NCI-H345 treated with DMSO at 0.1 percent for 48 hours (cell line): ENCODE data around the gene KAZN.
"Not testable (repeated sequence)": the region's sequence is repeated elsewhere in the genome, so short reads cannot be mapped to it uniquely, and the experiment has no call there.

Experiments used
- DNase-seq: peaks from one replicate; lab custom pipeline; 2025; ENCODE audit not compliant: unreplicated experiment; lab: John Stamatoyannopoulos, UW

The KAZN gene

GRCh38 chr1:14963791-14964710 is 365.6 kb downstream of the KAZN start:
- not testable (repeated sequence) for DNase-seq

GRCh38 chr1:14964711-14965055 is 366.2 kb downstream of the KAZN start:
- no peak for DNase-seq

GRCh38 chr1:14968251-14968851 is 369.9 kb downstream of the KAZN start:
- DNase-seq, result no peak

DNA sequence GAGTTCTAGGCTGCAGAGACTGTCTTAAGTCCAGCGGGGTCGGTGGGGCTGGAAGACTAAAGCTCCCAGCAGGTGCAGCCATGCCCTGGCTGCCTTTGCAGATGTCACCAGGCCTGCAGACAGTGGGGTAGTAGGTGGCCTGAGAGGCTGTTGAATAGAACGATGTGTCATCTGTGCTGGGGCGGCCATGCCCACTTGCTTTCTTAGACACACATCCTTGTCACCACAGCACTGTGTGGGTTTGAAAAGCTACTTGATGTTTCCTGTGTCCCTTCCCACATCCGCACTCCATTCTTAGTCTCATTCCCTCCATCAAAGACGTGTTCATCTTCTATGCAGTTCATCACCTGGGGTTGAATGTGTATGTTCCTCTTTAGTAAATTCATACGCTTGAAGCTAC is 370.5 kb downstream of the KAZN start:
- DNase-seq, result no peak

GRCh38 chr1:14970115-14970798 is 371.8 kb downstream of the KAZN start:
- DNase-seq, result no peak

GRCh38 chr1:14970799-14971141 is 372.3 kb downstream of the KAZN start:
- DNase-seq, result no peak

DNA sequence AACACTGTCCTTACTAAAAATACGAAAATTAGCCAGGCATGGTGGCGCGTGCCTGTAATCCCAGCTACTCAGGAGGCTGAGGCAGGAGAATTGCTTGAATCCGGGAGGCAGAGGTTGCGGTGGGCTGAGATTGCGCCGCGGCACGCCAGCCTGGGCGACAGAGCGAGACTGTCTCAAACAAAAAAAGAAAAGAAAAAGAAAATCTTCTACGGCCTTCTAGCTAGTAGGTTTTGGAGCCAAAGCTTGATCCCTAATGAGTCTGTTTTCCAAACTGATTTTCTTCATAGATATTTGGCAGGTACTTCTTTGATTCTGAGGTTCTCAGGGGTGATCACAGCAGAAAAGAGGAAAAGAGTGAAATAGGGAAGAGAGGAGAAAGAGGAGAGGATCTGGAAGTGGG is 372.7 kb downstream of the KAZN start:
- DNase-seq, result no peak

DNA sequence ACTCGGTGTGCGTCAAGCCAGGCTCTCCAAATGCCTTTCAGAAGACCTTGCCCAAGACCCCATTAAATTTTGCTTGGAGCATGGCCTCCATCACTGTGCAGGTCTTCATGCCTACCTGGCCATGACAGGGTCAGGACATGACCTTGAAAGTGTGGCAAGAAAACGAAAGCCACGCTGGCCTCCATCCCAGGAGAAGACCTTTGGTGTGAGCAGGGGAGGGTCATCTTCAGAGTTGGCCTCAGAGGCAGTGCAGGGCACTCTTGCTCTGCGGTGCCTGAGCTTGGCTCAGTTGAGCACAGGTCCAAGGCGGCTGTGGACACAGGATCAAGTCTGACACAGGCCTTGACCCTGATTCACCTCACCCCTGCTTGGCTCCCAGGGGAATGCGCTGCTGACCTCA is 373.6 kb downstream of the KAZN start:
- no peak for DNase-seq

GRCh38 chr1:14973773-14974172 is 375.3 kb downstream of the KAZN start:
- no peak for DNase-seq

- no peak for DNase-seq
These were observed 375.9 kb downstream of the KAZN start for GRCh38 chr1:14974361-14974760.

DNA sequence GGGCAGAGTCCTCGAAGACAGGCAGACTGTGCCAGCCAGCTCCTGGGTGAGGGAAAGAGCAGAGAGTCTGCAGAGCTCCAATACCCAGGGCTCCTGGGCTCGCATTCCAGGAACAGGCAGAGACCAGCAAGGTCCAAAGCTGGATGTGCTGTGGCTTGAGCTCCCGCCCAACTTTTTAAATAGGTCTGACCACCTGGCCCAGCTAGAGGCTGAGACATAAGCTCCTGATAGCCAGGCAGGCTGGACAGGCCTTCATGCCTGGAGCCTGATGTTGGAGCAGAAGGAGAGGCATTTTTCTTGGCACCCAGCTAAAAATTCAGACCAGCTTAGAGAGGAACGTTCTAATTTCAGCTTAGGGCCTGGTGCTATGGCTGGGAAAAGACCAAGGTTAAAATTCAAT is 376.6 kb downstream of the KAZN start:
- no peak for DNase-seq

GRCh38 chr1:14976256-14976655 is 377.8 kb downstream of the KAZN start:
- no peak for DNase-seq

- no peak for DNase-seq
These were observed 378.9 kb downstream of the KAZN start for GRCh38 chr1:14977338-14977931.

- no peak for DNase-seq
These were observed 382.2 kb downstream of the KAZN start for GRCh38 chr1:14980621-14981218.

- DNase-seq, result no peak
These were observed 383.5 kb downstream of the KAZN start for GRCh38 chr1:14982029-14982428.

GRCh38 chr1:14983277-14983676 is 384.8 kb downstream of the KAZN start:
- no peak for DNase-seq

GRCh38 chr1:14986168-14986567 is 387.7 kb downstream of the KAZN start:
- no peak for DNase-seq

DNA sequence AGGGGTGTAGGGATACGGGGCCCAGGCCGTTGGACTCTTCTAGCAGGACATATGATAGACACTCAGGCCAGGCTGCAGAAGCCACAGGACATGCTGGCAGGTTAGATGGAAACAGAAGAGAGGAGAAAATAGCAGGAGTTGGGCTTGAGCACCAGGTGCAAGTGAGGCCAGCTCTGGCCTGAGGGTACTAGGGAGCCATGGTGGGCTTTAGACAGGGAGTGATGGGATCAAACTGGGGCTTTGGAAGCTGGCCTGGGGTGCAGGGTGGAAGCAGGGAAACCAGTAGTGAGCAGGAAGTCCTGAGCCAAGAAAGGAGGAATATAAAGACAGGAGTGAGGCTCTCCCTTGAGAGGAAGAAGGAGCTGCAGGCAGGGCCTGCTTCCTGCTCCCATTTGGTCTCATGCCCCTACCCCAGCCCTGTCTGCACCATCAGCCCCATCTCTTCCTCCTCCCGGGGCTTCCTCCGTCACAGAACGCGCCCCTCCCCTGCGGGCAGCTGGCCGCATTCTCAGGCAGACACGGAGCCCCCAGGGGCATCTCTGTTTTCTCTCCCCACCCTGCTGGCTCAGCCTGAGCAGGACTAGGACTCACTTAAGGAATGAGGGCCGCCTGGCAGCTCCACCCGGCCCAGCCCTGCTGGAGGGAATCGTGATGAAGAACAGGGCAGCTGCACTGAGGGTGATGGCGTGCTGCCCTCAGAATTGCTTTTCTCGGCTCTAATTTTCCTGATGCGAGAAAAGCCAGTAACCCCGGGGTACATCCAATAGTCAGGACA is 389.5 kb downstream of the KAZN start:
- DNase-seq, result no peak

- no peak for DNase-seq
These were observed 390.2 kb downstream of the KAZN start for GRCh38 chr1:14988636-14989035.

GRCh38 chr1:14989931-14990728 is 391.6 kb downstream of the KAZN start:
- no peak for DNase-seq
